ENCODE results near the gene PPP2R5C. TPM values are rescaled to one million over a fixed set of nuclear protein-coding genes. Genes with fewer than 3 reads are reported as not detected.

Gene PPP2R5C
- total RNA-seq, 1 experiment from 2014 or later = 93.0 TPM

GRCh38 chr14:101726295-101726953, 35.1 kb upstream of the PPP2R5C start:
- H3K27ac Mint-ChIP-seq = no peak overlapping the region
- no peak overlapping the region for H4K91ac ChIP-seq (ENCODE audit: insufficient read length, low read depth, low read length)

More at GRCh38 chr14:101726295-101726953, 35.1 kb upstream of the PPP2R5C start:
- Histone ChIP-seq H2BK12ac (ENCODE audit: insufficient read length, low read depth, low read length) (no peak overlapping the region), H3K4me2 (ENCODE audit: insufficient read depth, insufficient read length, low read length) (no peak overlapping the region), H3K9me3 (ENCODE audit: control insufficient read depth, low read depth, low read length) (no peaks in the 10 kb centered on the region), H3T11ph (ENCODE audit: low read length) (no peak overlapping the region), H4K20me1 (ENCODE audit: control insufficient read depth, insufficient read depth, insufficient read length) (no peaks in the 10 kb centered on the region), H3K9ac (ENCODE audit: extremely low read depth, insufficient read length, low read length) (no peak overlapping the region), H2BK120ac (ENCODE audit: low read depth, low read length, poor library complexity, severe bottlenecking) (no peak overlapping the region), H3K27ac (ENCODE audit: insufficient read length, low read depth, low read length) (no peak overlapping the region), H3K56ac (ENCODE audit: insufficient read length, low read depth, low read length) (no peak overlapping the region), H2BK20ac (ENCODE audit: low read depth, low read length, poor library complexity, severe bottlenecking) (no peak overlapping the region), H2AK5ac (ENCODE audit: insufficient read length, low read length) (no peak overlapping the region), H2AFZ (ENCODE audit: low read length) (no peak overlapping the region), H3K18ac (ENCODE audit: insufficient read length, low read depth, low read length) (no peak overlapping the region), H3K79me2 (ENCODE audit: insufficient read depth, low read length) (no peaks in the 10 kb centered on the region), H3K14ac (ENCODE audit: insufficient read depth, low read length) (no peak overlapping the region), H3K23me2 (ENCODE audit: insufficient read length, low read depth, low read length, poor library complexity, severe bottlenecking) (no peaks in the 10 kb centered on the region), H3K23ac (ENCODE audit: insufficient read length, low read depth, low read length) (no peak overlapping the region), H3K27me3 (ENCODE audit: insufficient read depth, low read length) (no peaks in the 10 kb centered on the region), H2BK5ac (ENCODE audit: insufficient read length, low read length) (no peak overlapping the region), H4K5ac (ENCODE audit: insufficient read length, low read depth, low read length) (no peak overlapping the region), H3K4me1 (ENCODE audit: insufficient read depth, low read length) (peaks cover 5% of the 10 kb centered on the region; the same call in 1 of the 2 replicates), H2BK15ac (ENCODE audit: low read depth, low read length) (no peak overlapping the region), H3K79me1 (ENCODE audit: insufficient read depth, low read depth, low read length, poor library complexity, severe bottlenecking) (no peaks in the 10 kb centered on the region), H4K8ac (replicated peaks; ENCODE audit: insufficient read length, low read depth, low read length) (no peak overlapping the region), H3K4ac (ENCODE audit: low read depth, low read length) (no peak overlapping the region)
- Mint-ChIP-seq H3K9me3 (peaks cover 0 to 5% of the 10 kb centered on the region in 2 experiments; a peak in 1 of 5 replicates), H3K27me3 (ENCODE audit: low read depth) (no peaks in the 10 kb centered on the region; the same call in none of the 2 replicates), H3K4me3 (no peak overlapping the region), H3K36me3 (ENCODE audit: insufficient read depth in 1 of 3, low read depth in 3 of 3) (no peaks in the 10 kb centered on the region), H3K4me1 (peaks cover 15 to 29% of the 10 kb centered on the region in 2 experiments)
- no peak for TF ChIP-seq CTCF (conservative IDR thresholded peaks at IDR 0.05)
- no CpG with 5 or more reads among the region's 14 CpGs for WGBS (ENCODE audit: extremely low coverage, insufficient read length, low lambda C conversion rate)
- no peak for DNase-seq
